Left lung (tissue), 10 donors: ENCODE results near the gene CCDC117. TPM values are rescaled to one million over a fixed set of nuclear protein-coding genes. Genes with fewer than 3 reads are reported as not detected.

Experiments used
- ATAC-seq: fragments of 200-7000 bp; cut with Tn5 transposase; one replicate; pipeline ENCODE4 v1.9.1; 2020; ENCODE audit warnings: moderate library complexity
- DNase-seq, 4 donors: peaks; one replicate each; pipeline ENCODE4 v3.0.0-alpha.2; 2013 to 2020
- H3K27ac ChIP-seq, 2 donors: fragments of 200-600 bp; sonication (generic) in 1 of 2; one replicate each; pipeline versions ENCODE4 v1.5.0 to v1.8.0; 2020 to 2021
- H3K27me3 ChIP-seq, 2 donors: fragments of 200-600 bp; sonication (generic) in 1 of 2; one replicate each; pipeline versions ENCODE4 v1.5.0 to v1.8.0; 2020 to 2021
- H3K36me3 ChIP-seq, 2 donors: fragments of 200-600 bp; sonication (generic) in 1 of 2; one replicate each; pipeline versions ENCODE4 v1.5.0 to v1.8.0; 2020 to 2021
- H3K4me1 ChIP-seq, 2 donors: fragments of 200-600 bp; one replicate each; pipeline ENCODE4 v1.8.0; 2021
- H3K4me3 ChIP-seq, 2 donors: fragments of 200-600 bp; sonication (generic) in 1 of 2; one replicate each; pipeline versions ENCODE4 v1.5.0 to v1.8.0; 2020 to 2021; ENCODE audit warnings: mild to moderate bottlenecking in 1 of 2
- H3K9me3 ChIP-seq, 2 donors: fragments of 200-600 bp; sonication (generic) in 1 of 2; one replicate each; pipeline versions ENCODE4 v1.5.0 to v1.8.0; 2020 to 2021
- intact Hi-C, 2 donors: fragments of 100-400 bp; cut with DNase I; formaldehyde crosslinking; loops; one replicate each; pipeline versions ENCODE4 v1.11.2 to v1.14.2; 2022
- polyA plus RNA-seq, 6 donors: library from polyadenylated mRNA; unstranded; fragments of 120-200 nt; gene quantifications; one replicate each; pipeline ENCODE4 v1.2.1, GENCODE V29; 2013; ENCODE audit not compliant: insufficient read length in 6 of 6
- total RNA-seq, 2 donors: library from RNA; stranded (reverse); fragmentation: NEBNext Ultra II Directional; extraction: Animal tissue kit (Norgen Biotek cat#: 25700); gene quantifications; one replicate each; pipeline ENCODE4 v1.2.1, GENCODE V29; 2021
- TF ChIP-seq, protein P1 (sequence below), 2 donors: fragments of 200-600 bp; sonication (generic) in 1 of 2; IDR thresholded peaks; one replicate each; pipeline versions ENCODE4 v1.5.0 to v1.8.0; 2021; ENCODE audit warnings: antibody characterized with exemption in 2 of 2
- donor health status: DM: no; HTN: yes; CAD: no.
- donor health status: DM: no; HTN: no; CAD: no.

CCDC117 gene
- total and polyA plus RNA-seq, 8 donors = 23.5 to 45.6 (median 34.4) TPM

DNA sequence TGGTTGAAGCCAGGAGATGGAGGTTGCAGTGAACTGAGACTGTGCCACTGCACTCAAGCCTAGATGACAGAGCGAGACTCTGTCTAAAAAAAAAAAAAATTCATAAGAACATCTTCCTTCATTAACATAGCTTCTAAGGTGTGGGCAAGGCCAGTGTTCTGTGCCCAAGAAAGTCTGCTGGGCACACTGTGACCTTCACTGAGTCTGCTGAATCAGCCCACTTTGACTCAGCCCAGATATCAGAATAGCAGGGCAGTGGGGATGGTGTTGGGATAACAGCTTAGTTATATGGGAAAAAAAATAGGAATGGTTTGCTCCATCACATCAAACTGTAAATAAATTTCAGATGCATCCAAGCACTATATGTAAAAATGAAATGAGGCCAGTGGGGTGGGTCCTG lies 60.2 kb downstream of the CCDC117 start:
- TF ChIP-seq, protein P1, sequence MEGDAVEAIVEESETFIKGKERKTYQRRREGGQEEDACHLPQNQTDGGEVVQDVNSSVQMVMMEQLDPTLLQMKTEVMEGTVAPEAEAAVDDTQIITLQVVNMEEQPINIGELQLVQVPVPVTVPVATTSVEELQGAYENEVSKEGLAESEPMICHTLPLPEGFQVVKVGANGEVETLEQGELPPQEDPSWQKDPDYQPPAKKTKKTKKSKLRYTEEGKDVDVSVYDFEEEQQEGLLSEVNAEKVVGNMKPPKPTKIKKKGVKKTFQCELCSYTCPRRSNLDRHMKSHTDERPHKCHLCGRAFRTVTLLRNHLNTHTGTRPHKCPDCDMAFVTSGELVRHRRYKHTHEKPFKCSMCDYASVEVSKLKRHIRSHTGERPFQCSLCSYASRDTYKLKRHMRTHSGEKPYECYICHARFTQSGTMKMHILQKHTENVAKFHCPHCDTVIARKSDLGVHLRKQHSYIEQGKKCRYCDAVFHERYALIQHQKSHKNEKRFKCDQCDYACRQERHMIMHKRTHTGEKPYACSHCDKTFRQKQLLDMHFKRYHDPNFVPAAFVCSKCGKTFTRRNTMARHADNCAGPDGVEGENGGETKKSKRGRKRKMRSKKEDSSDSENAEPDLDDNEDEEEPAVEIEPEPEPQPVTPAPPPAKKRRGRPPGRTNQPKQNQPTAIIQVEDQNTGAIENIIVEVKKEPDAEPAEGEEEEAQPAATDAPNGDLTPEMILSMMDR (IDR thresholded peaks at IDR 0.05) = no peak
- no peaks in the 10 kb centered on the region for H3K27me3 ChIP-seq
- DNase-seq (no peak), ATAC-seq (no peak)
- H3K27ac ChIP-seq = no peak overlapping the region
- no peak overlapping the region for H3K4me3 ChIP-seq
- H3K4me1 ChIP-seq = peaks cover 9 to 19% of the 10 kb centered on the region in 2 donors
- intact Hi-C loops = no loop called here
- H3K9me3 ChIP-seq = no peaks in the 10 kb centered on the region
- no peaks in the 10 kb centered on the region for H3K36me3 ChIP-seq

DNA sequence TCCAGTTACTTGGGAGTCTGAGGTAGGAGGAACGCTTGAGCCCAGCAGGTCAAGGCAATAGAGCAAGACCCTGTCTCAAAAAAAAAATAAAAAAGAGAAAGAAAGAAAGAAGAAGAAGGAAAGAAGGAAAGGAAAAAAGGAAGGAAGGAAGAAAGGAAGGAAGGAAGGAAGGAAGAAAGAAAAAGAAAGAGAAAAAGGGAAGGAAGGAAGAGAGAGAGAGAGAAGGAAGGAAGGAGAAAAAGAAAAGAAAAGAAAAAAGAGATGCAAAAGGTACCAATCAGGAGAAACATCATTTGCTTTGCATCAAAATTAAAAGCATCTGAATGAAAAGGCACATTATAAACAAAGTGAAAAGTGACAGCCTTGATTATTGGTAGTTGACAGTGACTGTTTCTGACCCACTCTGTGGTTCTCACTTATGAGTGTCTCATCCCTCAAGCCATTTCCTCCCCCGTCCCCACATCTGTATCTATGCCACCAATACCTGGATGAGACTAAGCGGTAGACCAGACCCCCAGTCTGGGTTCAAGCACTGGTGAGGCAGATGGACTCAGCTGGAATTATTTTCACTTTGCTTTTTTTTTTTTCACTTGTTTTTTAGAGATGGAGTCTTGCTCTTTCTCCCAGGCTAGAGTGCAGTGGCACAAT lies 60.9 kb downstream of the CCDC117 start:
- H3K36me3 ChIP-seq = no peaks in the 10 kb centered on the region
- peaks cover 9 to 19% of the 10 kb centered on the region in 2 donors for H3K4me1 ChIP-seq
- intact Hi-C loops = no loop called here
- no peaks in the 10 kb centered on the region for H3K27me3 ChIP-seq
- TF ChIP-seq, protein P1 (IDR thresholded peaks at IDR 0.05) = no peak
- no peaks in the 10 kb centered on the region for H3K9me3 ChIP-seq
- H3K27ac ChIP-seq = no peak overlapping the region
- ATAC-seq = no peak
- no peak overlapping the region for H3K4me3 ChIP-seq
- no peak for DNase-seq

DNA sequence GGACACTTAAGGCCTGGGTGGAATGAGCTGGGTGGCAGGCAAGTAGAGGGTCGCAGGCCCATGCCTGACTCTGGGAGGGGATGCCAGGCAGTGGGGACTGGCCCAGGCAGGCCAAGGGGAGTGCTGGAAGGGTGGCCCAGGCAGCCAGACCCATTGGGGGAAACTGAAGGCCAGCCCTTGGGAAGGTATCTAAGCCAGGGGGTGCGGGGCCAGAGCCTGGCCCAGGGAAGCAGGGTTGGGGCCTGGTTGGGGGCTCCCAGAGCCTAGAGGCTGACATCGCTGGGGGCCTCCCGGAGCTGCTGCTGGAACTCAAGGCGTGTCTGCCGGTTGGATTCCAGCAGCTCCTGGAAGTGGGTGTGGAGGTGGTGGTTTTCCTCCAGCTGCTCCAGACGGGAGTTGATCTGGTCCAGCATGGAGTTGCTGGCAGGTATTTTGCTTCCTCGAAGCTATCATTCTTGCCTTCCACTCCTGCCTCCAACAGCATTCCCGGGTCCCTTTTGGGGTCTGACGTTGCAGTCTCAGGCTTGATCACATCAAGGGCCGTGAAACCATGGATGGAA lies 63.2 kb downstream of the CCDC117 start:
- intact Hi-C loops = no loop called here
- H3K4me3 ChIP-seq = no peak overlapping the region
- H3K27ac ChIP-seq = no peak overlapping the region
- H3K36me3 ChIP-seq = no peaks in the 10 kb centered on the region
- DNase-seq (no peak), ATAC-seq (no peak)
- TF ChIP-seq, protein P1 (IDR thresholded peaks at IDR 0.05) = no peak
- no peaks in the 10 kb centered on the region for H3K9me3 ChIP-seq
- H3K27me3 ChIP-seq = no peaks in the 10 kb centered on the region
- H3K4me1 ChIP-seq = no peaks in the 10 kb centered on the region

DNA sequence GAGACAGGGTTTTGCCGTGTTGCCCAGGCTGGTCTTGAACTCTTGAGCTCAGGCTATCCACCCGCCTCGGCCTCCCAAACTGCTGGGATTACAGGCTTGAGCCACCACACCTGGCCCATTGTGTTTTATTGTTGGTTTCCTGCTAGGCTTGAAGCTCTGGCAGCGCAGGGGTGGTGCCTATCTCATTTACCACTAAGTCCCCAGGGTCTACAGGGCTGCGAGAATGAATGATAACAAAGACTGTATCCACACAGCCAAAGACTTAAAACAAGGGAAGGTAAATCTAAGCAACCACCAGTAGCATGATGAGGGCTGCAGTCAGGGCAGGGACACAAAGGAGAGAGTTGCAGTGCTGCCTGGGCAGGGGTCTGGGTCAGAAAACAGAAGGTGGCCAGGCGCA lies 65.1 kb downstream of the CCDC117 start:
- DNase-seq = no peak
- H3K4me1 ChIP-seq = no peaks in the 10 kb centered on the region
- intact Hi-C loops = no loop called here
- no peak overlapping the region for H3K27ac ChIP-seq
- H3K27me3 ChIP-seq = no peaks in the 10 kb centered on the region
- H3K9me3 ChIP-seq = no peaks in the 10 kb centered on the region
- H3K36me3 ChIP-seq = no peaks in the 10 kb centered on the region
- TF ChIP-seq, protein P1 (IDR thresholded peaks at IDR 0.05) = no peak
- no peak overlapping the region for H3K4me3 ChIP-seq
- ATAC-seq = no peak

Other genes with a start within 250 kb of the CCDC117 start
- 10 to 100 TPM; 31.1 to 41.6 TPM for gene TTC28, start 92.9 kb upstream of the CCDC117 start, total RNA-seq
- 10 to 100 TPM; 39.8 to 44.2 (median 41.7) TPM for gene TTC28, start 92.9 kb upstream of the CCDC117 start, polyA plus RNA-seq
- 10 to 100 TPM; 12.5 to 27.1 TPM for gene CHEK2, start 30.9 kb upstream of the CCDC117 start, total RNA-seq
- gene CHEK2, start 30.9 kb upstream of the CCDC117 start, polyA plus RNA-seq = 10 to 100 TPM; 16.0 to 22.6 (median 19.7) TPM
- 10 to 100 TPM; 11.6 to 12.1 TPM for gene HSCB, start 30.7 kb upstream of the CCDC117 start, total RNA-seq
- gene HSCB, start 30.7 kb upstream of the CCDC117 start, polyA plus RNA-seq = 10 to 100 TPM; 19.0 to 21.6 (median 20.8) TPM
- gene XBP1, start 27.9 kb downstream of the CCDC117 start, total RNA-seq = 100 to 1,000 TPM; 194 to 259 TPM
- 100 to 1,000 TPM in 2 of 6 donors, 10 to 100 TPM in 4; 89.0 to 134 (median 95.4) TPM for gene XBP1, start 27.9 kb downstream of the CCDC117 start, polyA plus RNA-seq
- 10 to 100 TPM in 1 of 2 donors, 1 to 10 TPM in 1; 8.8 to 13.1 TPM for gene ZNRF3, start 110.9 kb downstream of the CCDC117 start, total RNA-seq
- 10 to 100 TPM; 24.9 to 30.4 (median 28.6) TPM for gene ZNRF3, start 110.9 kb downstream of the CCDC117 start, polyA plus RNA-seq